ENCODE results near the gene FARP2. TPM values are rescaled to one million over a fixed set of nuclear protein-coding genes. Genes with fewer than 3 reads are reported as not detected.

The FARP2 gene
- polyA plus RNA-seq, 6 donors from 2014 or later: 24.4 to 35.6 (median 29.5) TPM

DNA sequence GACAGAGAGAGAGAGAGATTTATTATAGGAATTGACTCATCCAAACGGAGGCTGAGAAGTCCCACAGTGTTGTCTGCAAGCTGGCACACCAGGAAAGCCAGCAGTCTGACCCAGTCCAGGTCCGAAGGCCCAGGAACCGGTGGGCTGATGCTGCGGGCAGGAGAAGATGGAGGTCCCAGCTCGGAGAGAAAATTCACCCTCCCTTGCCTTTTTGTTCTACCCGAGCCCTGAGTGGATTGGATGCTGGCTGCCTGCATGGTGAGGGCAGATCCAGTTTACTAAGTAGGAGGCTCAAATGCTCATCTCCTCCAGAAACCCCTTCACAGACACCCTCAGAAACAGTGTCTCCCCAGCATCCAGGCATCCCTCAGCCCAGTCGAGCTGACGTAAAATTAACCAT is 174.5 kb downstream of the FARP2 start:
- H3K9me3 Mint-ChIP-seq: peaks cover 0 to 11% (median 7%) of the 10 kb centered on the region in 7 donors
- peaks cover 0 to 13% (median 0%) of the 10 kb centered on the region in 3 donors for H3K27me3 Mint-ChIP-seq
- H3K27ac Mint-ChIP-seq: no peak overlapping the region
- H3K36me3 Mint-ChIP-seq: no peaks in the 10 kb centered on the region
- H3K4me3 Mint-ChIP-seq: no peak overlapping the region
- no peaks in the 10 kb centered on the region for H3K4me1 Mint-ChIP-seq
- no peak for DNase-seq
- ATAC-seq (ENCODE audit: low read depth in 2 of 2): no peak

DNA sequence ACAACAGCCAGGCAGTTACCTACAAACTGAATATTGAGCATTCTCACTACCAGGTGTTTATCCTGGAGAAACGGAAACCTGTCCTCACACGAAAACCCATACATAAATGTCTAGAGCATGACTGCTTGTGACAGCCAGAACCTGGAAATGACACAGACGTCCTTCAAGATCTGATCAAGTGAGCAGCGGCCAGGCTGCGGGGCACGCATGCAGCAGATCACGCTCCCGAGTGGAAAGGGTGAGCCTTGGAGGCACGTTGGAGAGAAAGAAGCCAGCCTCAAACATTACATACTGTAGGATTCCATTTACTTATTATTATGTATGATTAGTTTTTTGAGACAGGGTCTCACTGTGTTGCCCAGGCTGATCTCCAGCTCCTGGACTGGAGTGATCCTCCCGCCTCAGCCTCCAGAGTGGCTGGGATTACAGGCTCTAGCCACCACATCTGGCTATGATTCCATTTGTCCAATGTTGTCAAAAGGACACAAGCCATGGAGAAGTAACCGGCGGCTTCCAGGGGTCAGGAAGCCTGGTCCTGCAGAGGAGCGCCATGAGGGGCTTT is 175.2 kb downstream of the FARP2 start:
- no peak overlapping the region for H3K4me3 Mint-ChIP-seq
- peaks cover 0 to 13% (median 0%) of the 10 kb centered on the region in 3 donors for H3K27me3 Mint-ChIP-seq
- peaks cover 0 to 4% (median 2%) of the 10 kb centered on the region in 7 donors for H3K9me3 Mint-ChIP-seq
- H3K36me3 Mint-ChIP-seq: no peaks in the 10 kb centered on the region
- no peak for DNase-seq
- no peaks in the 10 kb centered on the region for H3K4me1 Mint-ChIP-seq
- ATAC-seq (ENCODE audit: low read depth in 2 of 2): no peak
- no peak overlapping the region for H3K27ac Mint-ChIP-seq

DNA sequence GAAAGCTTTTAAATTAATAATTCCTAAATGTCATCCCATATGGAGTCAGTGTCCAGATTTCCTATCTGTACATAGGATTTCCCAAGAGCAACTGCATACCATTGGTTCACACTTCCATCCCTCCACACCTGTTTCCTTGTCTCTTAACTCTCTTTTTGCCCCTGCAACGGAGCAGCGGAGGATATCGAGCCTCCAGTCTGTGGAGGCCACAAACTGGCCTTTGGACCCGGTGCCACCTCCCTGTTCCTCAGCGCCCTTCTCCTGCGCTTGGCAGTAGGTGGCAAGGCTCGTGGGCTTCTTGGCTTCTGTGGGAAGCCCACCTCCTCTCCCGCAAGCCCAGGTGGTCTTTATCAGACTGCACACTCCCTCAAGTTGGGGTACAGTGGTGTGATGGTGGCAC is 176.1 kb downstream of the FARP2 start:
- H3K4me1 Mint-ChIP-seq: no peaks in the 10 kb centered on the region
- no peaks in the 10 kb centered on the region for H3K9me3 Mint-ChIP-seq
- DNase-seq (no peak), ATAC-seq (ENCODE audit: low read depth in 2 of 2) (no peak)
- no peaks in the 10 kb centered on the region for H3K36me3 Mint-ChIP-seq
- H3K27me3 Mint-ChIP-seq: peaks cover 0 to 13% (median 0%) of the 10 kb centered on the region in 3 donors
- H3K4me3 Mint-ChIP-seq: no peak overlapping the region
- no peak overlapping the region for H3K27ac Mint-ChIP-seq

DNA sequence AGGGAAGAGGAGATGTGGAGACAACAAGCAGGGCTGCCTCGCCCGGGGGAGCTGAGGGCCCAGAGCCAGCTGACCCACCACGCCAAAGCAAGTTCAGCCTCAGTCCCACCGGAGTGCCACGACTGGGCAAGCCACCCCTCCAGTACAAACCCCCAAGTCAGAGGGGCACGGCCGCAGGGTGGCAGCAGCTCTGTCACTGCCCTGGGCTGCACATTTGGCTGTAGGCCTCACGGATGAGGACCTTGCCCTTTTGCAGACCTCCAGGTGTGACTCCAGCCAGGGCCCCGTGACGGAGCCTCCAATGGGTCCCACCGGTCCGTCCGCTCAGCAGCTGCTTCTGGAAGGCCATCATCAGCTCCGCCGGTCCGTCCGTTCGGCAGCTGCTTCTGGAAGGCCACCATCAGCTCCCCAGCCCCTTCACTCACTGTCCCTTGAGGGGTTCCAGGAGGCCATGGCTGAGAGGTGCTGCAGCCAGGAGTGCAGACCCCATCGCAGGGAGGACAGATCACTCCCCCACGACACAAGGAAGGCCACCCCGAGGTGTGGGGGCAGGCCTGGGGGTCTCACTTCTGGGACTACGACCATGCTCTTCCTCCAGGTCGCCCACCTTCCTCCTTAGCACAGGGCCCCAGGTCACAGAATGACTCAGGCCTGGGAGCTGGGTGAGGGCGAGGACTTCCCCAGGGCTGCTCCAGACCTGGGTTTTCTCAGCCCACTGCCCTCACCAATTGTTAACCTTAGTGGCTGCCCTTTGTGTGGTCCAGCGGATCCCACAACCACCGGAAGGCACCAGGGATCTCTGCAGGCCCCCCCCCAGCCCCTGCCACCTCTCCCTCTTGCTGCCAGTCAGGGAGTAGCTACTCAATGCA is 176.9 kb downstream of the FARP2 start:
- Mint-ChIP-seq H3K36me3 (no peaks in the 10 kb centered on the region), H3K4me3 (no peak overlapping the region), H3K27ac (no peak overlapping the region), H3K27me3 (peaks cover 0 to 13% (median 0%) of the 10 kb centered on the region in 3 donors), H3K9me3 (no peaks in the 10 kb centered on the region), H3K4me1 (no peaks in the 10 kb centered on the region)
- ATAC-seq (ENCODE audit: low read depth in 2 of 2): no peak
- DNase-seq: no peak

DNA sequence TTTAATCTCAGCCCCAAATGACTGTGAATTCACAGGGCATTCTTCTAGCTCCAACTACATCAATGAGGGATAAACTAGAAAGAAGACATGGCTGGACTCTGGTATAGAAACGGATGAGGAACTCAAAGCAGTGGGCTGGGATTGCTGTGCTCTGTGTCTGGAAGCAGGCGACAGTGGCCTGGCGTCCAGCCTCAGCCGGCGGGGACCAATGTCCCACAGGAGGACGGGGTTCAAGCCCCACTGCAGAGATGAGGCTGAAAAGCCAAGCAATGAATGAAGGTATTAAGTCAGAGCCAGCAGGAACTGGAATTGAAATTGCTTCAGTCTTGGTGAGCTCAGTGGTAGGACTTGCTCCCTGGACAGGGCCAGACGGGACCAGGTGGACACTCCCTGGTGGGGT is 178.2 kb downstream of the FARP2 start:
- DNase-seq (no peak), ATAC-seq (ENCODE audit: low read depth in 2 of 2) (no peak)
- no peaks in the 10 kb centered on the region for H3K4me1 Mint-ChIP-seq
- H3K36me3 Mint-ChIP-seq: no peaks in the 10 kb centered on the region
- H3K27me3 Mint-ChIP-seq: peaks cover 0 to 24% (median 11%) of the 10 kb centered on the region in 3 donors
- H3K27ac Mint-ChIP-seq: no peak overlapping the region
- no peak overlapping the region for H3K4me3 Mint-ChIP-seq
- H3K9me3 Mint-ChIP-seq: no peaks in the 10 kb centered on the region

DNA sequence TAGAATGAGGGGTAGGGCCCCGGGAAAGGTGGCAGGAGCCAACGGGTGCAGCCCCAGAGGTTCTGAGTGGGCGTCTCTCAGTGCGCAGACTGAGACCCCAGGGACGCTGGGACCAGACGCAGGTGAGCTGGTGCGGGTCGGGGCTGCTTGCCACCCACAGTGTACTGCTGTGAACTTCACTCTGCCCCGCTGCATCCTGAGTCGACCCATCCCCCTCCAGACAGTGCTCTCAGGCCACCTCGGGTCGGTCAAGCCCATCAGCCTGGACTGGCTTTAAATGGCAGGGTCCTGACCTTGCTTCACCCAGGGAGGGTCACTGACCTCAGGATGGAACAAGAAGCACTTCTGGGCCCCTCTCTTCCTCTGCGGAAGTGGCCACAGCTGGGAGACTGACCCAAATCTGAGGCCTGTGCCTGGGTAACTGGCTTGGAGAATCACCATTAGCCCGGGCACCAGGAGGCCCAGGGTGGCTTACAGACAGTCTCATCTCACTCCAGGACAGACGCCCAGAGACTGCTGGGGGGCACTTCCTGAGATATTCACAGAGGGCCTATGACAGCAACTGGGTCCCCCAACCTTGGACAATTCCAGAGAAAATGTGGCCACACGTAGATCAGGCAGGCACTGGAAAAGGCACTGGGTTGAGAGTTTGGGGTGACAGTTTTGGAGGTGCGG is 178.8 kb downstream of the FARP2 start:
- Mint-ChIP-seq H3K4me1 (no peaks in the 10 kb centered on the region), H3K27ac (no peak overlapping the region), H3K9me3 (no peaks in the 10 kb centered on the region), H3K36me3 (no peaks in the 10 kb centered on the region), H3K4me3 (no peak overlapping the region), H3K27me3 (peaks cover 0 to 29% (median 11%) of the 10 kb centered on the region in 3 donors)
- DNase-seq (no peak), ATAC-seq (ENCODE audit: low read depth in 2 of 2) (no peak)

DNA sequence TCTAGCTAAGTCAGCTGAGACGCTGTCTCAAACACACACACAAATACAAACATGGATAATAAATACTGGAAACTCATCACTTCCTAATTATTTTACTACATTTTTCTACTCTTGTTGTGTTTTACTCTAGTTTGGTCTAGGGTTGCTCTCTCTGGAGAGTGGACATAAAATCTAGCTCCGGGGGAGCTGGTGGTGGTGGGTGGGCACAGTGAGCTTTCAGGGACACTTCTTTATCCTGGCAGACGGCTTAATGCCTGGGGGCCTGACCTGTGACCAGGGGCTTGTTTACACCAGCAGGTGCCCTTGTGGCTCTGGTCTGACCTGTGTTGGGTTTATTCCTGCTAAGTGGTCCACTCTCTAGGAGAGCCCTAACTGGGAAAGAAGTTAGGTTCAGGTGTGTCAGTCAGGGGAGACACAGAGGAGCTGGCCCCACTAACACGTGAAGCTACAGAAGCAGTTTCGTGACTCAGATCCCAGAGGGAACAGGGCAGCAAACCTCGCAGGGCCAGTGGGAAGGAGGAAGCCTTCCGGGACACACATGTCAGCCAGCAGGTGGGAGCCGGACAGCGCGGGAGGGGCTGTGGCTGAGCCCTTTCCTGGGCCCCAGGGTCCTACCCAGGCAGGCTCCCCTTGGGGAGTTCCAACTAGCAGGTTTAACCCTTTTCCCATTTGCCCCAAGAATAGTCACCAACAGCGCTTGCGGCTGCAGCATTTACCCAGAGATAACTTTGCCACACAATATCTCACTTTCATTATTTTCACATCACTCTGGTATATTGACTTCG is 180.0 kb downstream of the FARP2 start:
- peaks cover 5 to 35% (median 11%) of the 10 kb centered on the region in 3 donors for H3K27me3 Mint-ChIP-seq
- DNase-seq (no peak), ATAC-seq (ENCODE audit: low read depth in 2 of 2) (no peak)
- H3K36me3 Mint-ChIP-seq: no peaks in the 10 kb centered on the region
- H3K4me3 Mint-ChIP-seq: no peak overlapping the region
- H3K9me3 Mint-ChIP-seq: peaks cover 0 to 4% (median 0%) of the 10 kb centered on the region in 7 donors
- peaks cover 4 to 5% (median 5%) of the 10 kb centered on the region in 3 donors for H3K4me1 Mint-ChIP-seq
- no peak overlapping the region for H3K27ac Mint-ChIP-seq

DNA sequence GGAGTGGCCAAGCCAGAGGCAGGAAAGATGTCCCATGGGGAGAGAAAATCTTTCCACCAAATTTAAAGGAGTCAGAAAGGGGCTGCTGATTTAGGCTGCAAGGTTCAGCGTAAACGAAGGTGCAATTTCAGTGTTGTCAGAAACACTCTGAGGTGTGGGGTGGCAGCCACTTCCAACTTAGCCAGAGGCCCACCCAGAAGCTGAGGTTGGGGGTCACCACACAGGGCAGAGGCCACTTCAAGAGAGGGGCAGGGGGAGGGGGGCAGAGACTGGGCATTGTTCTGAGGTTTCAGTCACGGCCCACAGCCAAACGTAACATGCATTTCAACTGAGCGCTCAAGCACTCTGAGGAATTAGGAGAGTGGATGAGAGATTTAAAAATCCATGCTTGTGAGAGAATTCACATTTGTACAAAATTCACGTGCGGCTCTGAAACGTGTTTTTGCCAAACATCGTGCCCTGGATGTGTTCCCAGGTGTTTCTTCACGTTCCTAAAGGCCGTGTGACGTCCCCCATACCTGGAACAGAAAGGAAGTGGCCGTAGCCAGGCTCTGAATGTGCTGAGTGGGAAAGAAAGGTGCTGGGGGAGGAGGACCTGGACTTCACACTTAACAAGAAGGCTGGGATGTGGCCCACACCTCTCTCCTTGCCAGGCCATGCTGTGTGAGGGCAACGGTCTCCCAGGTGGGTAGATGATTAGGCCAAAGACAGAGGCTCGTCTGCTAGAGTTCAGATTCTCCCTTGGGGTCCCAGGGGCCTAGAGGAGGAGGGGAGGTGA is 182.9 kb downstream of the FARP2 start:
- peaks cover 11 to 40% (median 13%) of the 10 kb centered on the region in 3 donors for H3K27me3 Mint-ChIP-seq
- H3K4me3 Mint-ChIP-seq: peak overlapping the region in 2 of 8 donors; percentile 38 to 42
- ATAC-seq (ENCODE audit: low read depth in 2 of 2) (no peak), DNase-seq (no peak)
- peaks cover 4 to 5% (median 5%) of the 10 kb centered on the region in 3 donors for H3K4me1 Mint-ChIP-seq
- no peaks in the 10 kb centered on the region for H3K36me3 Mint-ChIP-seq
- H3K9me3 Mint-ChIP-seq: peaks cover 0 to 4% (median 0%) of the 10 kb centered on the region in 7 donors
- H3K27ac Mint-ChIP-seq: peak overlapping the region in 1 of 6 donors; percentile 47

DNA sequence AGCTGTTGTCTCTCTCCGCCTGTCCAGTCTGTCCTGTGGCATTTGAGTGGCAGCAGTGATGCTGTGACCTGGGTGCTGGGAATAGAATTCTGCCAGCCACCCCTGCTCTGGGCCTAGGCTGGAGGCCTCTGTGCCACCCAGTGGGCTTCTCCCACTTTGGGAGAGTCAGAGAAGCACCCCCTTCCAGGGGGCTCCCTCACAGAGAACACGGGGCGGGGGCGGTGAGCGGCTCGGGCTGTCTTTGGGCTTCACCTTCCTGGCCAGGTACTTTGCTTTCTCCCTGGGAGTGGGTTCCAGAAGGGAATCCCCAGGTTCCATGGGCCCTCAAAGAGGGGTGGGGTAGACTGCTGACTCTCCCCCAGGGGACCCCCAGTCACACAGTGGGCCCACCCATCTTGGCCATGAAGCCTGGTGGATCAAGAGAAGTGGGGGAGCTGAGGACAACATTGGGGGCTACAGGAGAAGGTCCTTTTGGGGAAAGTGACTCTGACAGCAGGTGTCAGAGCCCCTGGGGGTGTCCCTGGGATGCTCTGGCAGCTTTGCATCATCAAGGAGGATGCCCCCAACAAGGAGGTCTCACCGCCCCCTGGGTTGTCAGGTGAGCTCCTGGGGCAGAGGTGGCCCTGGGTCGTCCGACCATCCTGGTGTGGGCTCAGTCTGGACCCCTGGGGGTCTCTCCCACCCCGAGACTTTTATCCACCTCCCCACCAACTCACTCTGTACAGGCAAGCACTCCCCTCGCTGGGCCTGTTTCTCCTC is 183.7 kb downstream of the FARP2 start:
- ATAC-seq (ENCODE audit: low read depth in 2 of 2) (no peak), DNase-seq (no peak)
- Mint-ChIP-seq H3K27me3 (peaks cover 11 to 35% (median 16%) of the 10 kb centered on the region in 3 donors), H3K27ac (peak overlapping the region in 1 of 6 donors; percentile 38), H3K36me3 (no peaks in the 10 kb centered on the region), H3K9me3 (peaks cover 0 to 4% (median 0%) of the 10 kb centered on the region in 7 donors), H3K4me1 (peaks cover 4 to 5% (median 5%) of the 10 kb centered on the region in 3 donors), H3K4me3 (peak overlapping the region in 2 of 8 donors; percentile 32 to 35)

DNA sequence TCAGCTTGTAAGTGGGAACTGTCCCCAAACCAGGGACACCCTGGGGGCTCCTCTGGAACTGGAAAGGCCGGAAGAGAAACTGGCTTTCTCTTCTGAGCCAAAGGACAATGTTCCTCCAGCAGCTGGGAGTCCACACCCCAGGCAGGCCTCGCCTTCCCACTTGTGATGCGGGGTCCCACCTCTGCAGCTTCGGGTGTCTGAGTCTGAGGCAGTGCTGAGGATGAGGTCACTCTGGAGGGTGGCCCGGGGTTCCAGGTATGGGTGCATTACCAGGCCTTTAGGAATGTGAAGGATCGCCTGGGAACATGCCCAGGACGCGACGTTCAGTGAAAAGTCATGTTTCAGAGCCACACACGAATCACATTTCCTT is 184.3 kb downstream of the FARP2 start:
- no peaks in the 10 kb centered on the region for H3K36me3 Mint-ChIP-seq
- H3K27ac Mint-ChIP-seq: peak overlapping the region in 1 of 6 donors; percentile 26
- peaks cover 11 to 35% (median 16%) of the 10 kb centered on the region in 3 donors for H3K27me3 Mint-ChIP-seq
- peaks cover 0 to 4% (median 0%) of the 10 kb centered on the region in 7 donors for H3K9me3 Mint-ChIP-seq
- ATAC-seq (ENCODE audit: low read depth in 2 of 2): no peak
- H3K4me1 Mint-ChIP-seq: peaks cover 4 to 5% (median 5%) of the 10 kb centered on the region in 3 donors
- DNase-seq: no peak
- H3K4me3 Mint-ChIP-seq: peak overlapping the region in 7 of 8 donors; percentile 81 to 88 (median 84)

DNA sequence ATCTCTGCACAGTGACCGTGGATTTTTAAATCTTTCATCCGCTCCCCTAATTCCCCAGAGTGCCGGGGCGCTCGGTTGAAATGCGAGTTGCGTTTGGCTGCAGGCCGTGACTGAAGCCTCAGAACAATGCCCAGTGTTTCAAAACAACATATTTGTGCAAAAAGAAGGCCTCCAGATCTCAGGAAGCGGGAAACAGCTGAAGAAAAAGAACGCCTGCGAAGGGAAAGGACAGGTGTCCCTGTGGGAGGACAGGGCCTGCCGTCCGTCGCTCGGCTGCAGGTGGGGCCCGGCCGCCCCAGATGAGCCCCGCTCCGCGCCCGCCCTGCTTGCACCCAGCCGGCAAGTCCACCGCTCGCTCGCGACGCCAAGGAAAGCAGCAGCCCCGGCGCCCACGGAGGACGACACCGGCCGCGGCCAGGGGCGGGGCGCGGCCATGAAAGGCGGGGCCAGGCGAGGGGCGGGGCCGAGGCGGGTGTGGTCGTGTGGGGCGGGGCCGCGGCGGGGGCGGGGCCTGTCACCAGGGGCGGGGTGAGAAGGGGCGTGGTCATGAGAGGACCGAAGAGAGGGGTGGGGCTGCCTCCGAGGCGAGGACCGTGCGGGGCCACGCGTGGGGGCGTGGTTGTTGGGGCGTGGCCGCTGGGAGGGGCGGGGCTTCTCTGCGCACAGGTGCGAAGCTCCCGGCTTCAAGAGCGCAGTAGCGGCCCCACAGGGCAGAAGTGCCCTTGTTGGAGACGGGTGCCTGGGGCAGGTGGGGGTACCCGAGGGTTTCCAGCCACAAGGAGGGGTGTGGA is 184.9 kb downstream of the FARP2 start:
- Mint-ChIP-seq H3K4me1 (peaks cover 4 to 5% (median 5%) of the 10 kb centered on the region in 3 donors), H3K4me3 (peak overlapping the region in 7 of 8 donors; percentile 81 to 88 (median 84))

More for the DNA sequence above, 184.9 kb downstream of the FARP2 start:
- Mint-ChIP-seq H3K36me3 (no peaks in the 10 kb centered on the region), H3K27me3 (peaks cover 11 to 35% (median 16%) of the 10 kb centered on the region in 3 donors), H3K27ac (peak overlapping the region in 1 of 6 donors; percentile 26), H3K9me3 (peaks cover 0 to 4% (median 0%) of the 10 kb centered on the region in 7 donors)
- DNase-seq (peak; percentile 47), ATAC-seq (ENCODE audit: low read depth in 2 of 2) (peak; percentile 77 to 80)
